Neural crest cell (in vitro differentiated cells): Measurements from ENCODE around the gene CAMKK2. TPM values are rescaled to one million over a fixed set of nuclear protein-coding genes. Genes with fewer than 3 reads are reported as not detected.
"Not testable (repeated sequence)": the region's sequence is repeated elsewhere in the genome, so short reads cannot be mapped to it uniquely, and the experiment has no call there.

Source experiments
- DNase-seq: peaks from one replicate; pipeline ENCODE4 v3.0.0; 2021; ENCODE audit warnings: low read depth, mixed read lengths, low spot score
- H3K27ac Mint-ChIP-seq: one replicate; pipeline ENCODE4 v1.8.0; 2021; ENCODE audit warnings: mild to moderate bottlenecking, mixed read lengths; ENCODE audit not compliant: unreplicated experiment
- H3K27me3 Mint-ChIP-seq: 2 replicates; pipeline ENCODE4 v1.8.0; 2021; ENCODE audit warnings: low read depth, mild to moderate bottlenecking, mixed read lengths
- H3K36me3 Mint-ChIP-seq: 2 replicates; pipeline ENCODE4 v1.8.0; 2021; ENCODE audit warnings: low read depth, mild to moderate bottlenecking, mixed read lengths
- H3K4me1 Mint-ChIP-seq: 2 replicates; pipeline ENCODE4 v1.8.0; 2021; ENCODE audit warnings: mixed read lengths
- H3K4me3 Mint-ChIP-seq: one replicate; pipeline ENCODE4 v1.8.0; 2021; ENCODE audit warnings: mild to moderate bottlenecking, mixed read lengths
- H3K9me3 Mint-ChIP-seq: 2 replicates; pipeline ENCODE4 v1.8.0; 2021; ENCODE audit warnings: mixed read lengths
- CTCF ChIP-seq: fragments of 200-600 bp; sonication (generic); conservative IDR thresholded peaks from 2 replicates; pipeline ENCODE4 v1.5.0; 2021; ENCODE audit warnings: antibody characterized with exemption, mild to moderate bottlenecking
- total RNA-seq: library from RNA; stranded (reverse); gene quantifications from 2 replicates; pipeline ENCODE4 v1.2.1, GENCODE V29; 2021

Gene CAMKK2
- total RNA-seq, 1 donor from 2014 or later = 43.1 TPM

DNA sequence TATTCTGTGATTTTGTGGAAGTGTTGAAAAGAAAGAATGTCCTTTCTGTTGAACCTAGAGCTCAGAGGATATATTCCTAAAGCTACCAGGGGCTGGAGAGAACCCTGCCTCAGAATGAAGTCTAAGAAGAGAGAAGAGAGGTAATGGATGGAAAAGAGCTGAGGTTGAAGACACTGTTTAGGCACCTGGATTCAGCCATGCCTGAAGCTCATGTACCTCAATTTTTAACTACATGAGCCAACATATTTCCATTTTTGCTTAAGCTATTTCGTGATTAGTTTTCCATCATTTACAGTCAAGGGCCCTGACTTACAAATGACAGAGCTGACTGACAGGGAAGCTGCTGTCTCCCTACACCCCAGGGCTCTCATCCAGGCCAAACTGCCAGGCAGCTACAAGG lies 10.7 kb downstream of the CAMKK2 start:
- H3K9me3 Mint-ChIP-seq = no peaks in the 10 kb centered on the region
- H3K4me1 Mint-ChIP-seq = no peaks in the 10 kb centered on the region
- TF ChIP-seq CTCF = no peak
- H3K27me3 Mint-ChIP-seq = no peaks in the 10 kb centered on the region
- no peak for DNase-seq
- H3K36me3 Mint-ChIP-seq = no peaks in the 10 kb centered on the region
- H3K27ac Mint-ChIP-seq = no peak overlapping the region
- no peak overlapping the region for H3K4me3 Mint-ChIP-seq

DNA sequence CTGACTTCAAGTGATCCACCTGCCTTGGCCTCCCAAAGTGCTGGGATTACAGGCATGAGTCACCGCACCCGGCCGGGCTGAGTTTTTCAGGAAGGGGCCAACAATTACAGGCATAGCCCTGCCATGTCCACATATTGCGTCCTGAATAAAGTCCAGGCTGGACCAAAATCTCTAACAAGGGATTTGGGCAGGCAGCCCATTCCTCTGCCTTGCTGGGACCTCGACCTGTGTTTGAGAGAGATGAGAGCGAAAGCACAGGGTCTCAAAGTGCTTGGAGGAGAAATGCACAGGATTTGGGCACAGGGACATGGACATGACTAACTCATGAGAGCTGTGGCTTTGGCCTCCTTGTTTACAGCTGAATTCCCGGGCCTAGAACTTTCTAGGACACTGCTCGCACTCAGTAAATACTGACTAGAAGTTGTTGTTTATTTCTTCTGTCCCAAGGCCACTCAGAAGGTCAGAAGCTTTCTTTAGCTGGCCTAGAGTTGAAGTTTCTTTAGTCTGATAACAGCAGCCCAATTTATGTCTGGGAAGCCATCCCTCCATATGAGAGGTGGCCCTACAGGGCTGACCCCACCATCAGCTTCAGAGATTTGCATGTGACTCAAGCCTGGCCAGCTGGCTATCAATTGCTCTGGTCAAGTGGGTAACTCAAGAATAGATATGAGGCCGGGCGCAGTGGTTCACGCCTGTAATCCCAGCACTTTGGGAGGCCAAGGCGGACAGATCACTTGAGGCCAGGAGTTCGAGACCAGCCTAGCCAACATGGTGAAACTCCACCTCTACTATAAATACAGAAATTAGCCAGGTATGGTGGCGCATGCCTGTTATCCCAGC lies 11.7 kb downstream of the CAMKK2 start:
- DNase-seq = no peak
- no peak for TF ChIP-seq CTCF
- no peak overlapping the region for H3K27ac Mint-ChIP-seq
- no peaks in the 10 kb centered on the region for H3K36me3 Mint-ChIP-seq
- H3K4me3 Mint-ChIP-seq = no peak overlapping the region
- H3K4me1 Mint-ChIP-seq = no peaks in the 10 kb centered on the region
- H3K9me3 Mint-ChIP-seq = no peaks in the 10 kb centered on the region
- no peaks in the 10 kb centered on the region for H3K27me3 Mint-ChIP-seq

DNA sequence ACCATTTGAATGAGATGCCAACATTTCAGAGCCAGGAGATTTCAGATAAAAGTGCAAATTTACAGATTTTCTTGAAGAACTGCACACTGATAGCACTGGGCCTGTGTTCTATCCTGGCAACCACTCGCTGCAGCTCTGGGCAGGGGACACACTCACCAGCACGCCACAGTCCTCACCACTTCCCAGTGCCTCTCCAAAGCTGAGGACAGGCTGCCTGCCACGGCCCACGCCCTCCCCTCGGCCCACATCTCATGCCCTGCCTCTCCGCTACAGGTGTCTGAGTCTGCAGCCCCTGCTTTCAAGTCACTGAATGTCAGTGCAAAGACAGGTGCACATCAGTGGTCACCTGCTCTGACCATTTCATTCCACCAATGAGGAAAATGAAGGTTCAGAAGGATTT lies 12.7 kb downstream of the CAMKK2 start:
- Mint-ChIP-seq H3K36me3 (no peaks in the 10 kb centered on the region), H3K27ac (no peak overlapping the region)

GRCh38 chr12:121283388-121283787 lies 13.1 kb downstream of the CAMKK2 start:
- Mint-ChIP-seq H3K4me1 (no peaks in the 10 kb centered on the region), H3K27me3 (no peaks in the 10 kb centered on the region), H3K36me3 (no peaks in the 10 kb centered on the region), H3K9me3 (no peaks in the 10 kb centered on the region), H3K27ac (no peak overlapping the region), H3K4me3 (no peak overlapping the region)
- no peak for TF ChIP-seq CTCF
- no peak for DNase-seq

More for the DNA sequence above, 12.7 kb downstream of the CAMKK2 start:
- no peaks in the 10 kb centered on the region for H3K27me3 Mint-ChIP-seq
- no peaks in the 10 kb centered on the region for H3K4me1 Mint-ChIP-seq
- H3K4me3 Mint-ChIP-seq = no peak overlapping the region
- H3K9me3 Mint-ChIP-seq = no peaks in the 10 kb centered on the region
- no peak for TF ChIP-seq CTCF
- no peak for DNase-seq

DNA sequence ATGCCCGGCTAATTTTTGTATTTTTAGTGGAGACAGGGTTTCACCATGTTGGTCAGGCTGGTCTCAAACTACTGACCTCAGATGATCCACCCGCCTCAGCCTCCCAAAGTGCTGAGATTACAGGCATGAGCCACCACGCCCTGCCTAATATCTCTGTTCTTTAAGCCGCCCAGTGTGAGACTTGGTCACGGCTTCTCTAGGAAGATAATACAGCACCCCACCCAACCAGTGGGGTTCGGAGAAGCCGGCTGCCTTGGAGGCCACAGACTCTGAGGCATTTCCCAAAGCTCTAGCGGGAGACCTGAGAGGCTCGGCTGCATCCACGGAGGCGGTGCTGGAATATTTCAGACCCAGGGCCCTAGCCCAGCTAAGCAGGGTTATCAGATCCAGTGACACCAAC lies 13.6 kb downstream of the CAMKK2 start:
- H3K4me3 Mint-ChIP-seq, DNase-seq, H3K9me3 Mint-ChIP-seq, H3K36me3 Mint-ChIP-seq, H3K27me3 Mint-ChIP-seq, H3K4me1 Mint-ChIP-seq, H3K27ac Mint-ChIP-seq: not testable (repeated sequence)

DNA sequence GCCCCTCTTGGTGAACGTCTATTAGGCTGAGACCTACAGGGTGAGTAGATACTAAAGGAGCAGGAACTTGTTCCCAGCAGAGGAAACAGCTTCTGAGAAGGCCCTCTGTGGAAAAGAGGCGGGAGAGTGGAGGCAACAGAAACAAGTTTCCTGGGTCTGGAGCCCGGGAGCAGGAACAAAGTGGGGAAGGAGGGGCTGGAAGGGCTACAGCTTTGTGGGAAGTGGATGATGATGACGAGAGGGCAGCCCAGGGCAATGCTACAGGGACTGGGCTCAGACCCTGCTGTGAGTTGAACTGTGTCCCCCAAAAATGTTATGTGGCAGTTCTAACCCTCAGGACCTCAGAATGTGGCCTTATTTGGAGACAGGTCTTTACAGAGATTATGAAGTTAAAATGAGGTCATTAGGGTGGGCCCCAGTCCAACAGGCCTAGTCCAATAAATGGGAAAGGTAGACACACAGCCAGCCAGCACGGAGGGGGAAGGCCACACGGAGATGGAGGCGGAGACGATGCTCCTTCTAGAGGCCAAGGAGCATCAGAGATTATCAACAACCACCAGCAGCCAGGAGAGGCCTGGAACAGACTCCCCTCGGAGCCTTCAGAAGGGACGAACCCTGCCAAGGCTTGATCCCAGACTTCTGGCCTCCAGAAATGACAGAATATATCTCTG lies 14.3 kb downstream of the CAMKK2 start:
- no peak overlapping the region for H3K4me3 Mint-ChIP-seq
- peaks cover 6% of the 10 kb centered on the region for H3K36me3 Mint-ChIP-seq
- no peaks in the 10 kb centered on the region for H3K9me3 Mint-ChIP-seq
- no peak for TF ChIP-seq CTCF
- no peaks in the 10 kb centered on the region for H3K4me1 Mint-ChIP-seq
- no peak overlapping the region for H3K27ac Mint-ChIP-seq
- H3K27me3 Mint-ChIP-seq = no peaks in the 10 kb centered on the region
- DNase-seq = no peak

GRCh38 chr12:121281116-121281515 lies 15.4 kb downstream of the CAMKK2 start:
- not testable (repeated sequence) for H3K27me3 Mint-ChIP-seq, H3K4me3 Mint-ChIP-seq, H3K27ac Mint-ChIP-seq, DNase-seq, H3K36me3 Mint-ChIP-seq, H3K4me1 Mint-ChIP-seq, H3K9me3 Mint-ChIP-seq

GRCh38 chr12:121280531-121280930 lies 16.0 kb downstream of the CAMKK2 start:
- not testable (repeated sequence) for H3K4me1 Mint-ChIP-seq

More at GRCh38 chr12:121280531-121280930, 16.0 kb downstream of the CAMKK2 start:
- H3K4me3 Mint-ChIP-seq, H3K27ac Mint-ChIP-seq, H3K9me3 Mint-ChIP-seq, DNase-seq, H3K36me3 Mint-ChIP-seq, H3K27me3 Mint-ChIP-seq: not testable (repeated sequence)
